ENCODE results near the gene CMIP. TPM values are rescaled to one million over a fixed set of nuclear protein-coding genes. Genes with fewer than 3 reads are reported as not detected.

The CMIP gene
- total RNA-seq, 4 donors from 2014 or later = 17.1 to 60.5 (median 39.7) TPM

DNA sequence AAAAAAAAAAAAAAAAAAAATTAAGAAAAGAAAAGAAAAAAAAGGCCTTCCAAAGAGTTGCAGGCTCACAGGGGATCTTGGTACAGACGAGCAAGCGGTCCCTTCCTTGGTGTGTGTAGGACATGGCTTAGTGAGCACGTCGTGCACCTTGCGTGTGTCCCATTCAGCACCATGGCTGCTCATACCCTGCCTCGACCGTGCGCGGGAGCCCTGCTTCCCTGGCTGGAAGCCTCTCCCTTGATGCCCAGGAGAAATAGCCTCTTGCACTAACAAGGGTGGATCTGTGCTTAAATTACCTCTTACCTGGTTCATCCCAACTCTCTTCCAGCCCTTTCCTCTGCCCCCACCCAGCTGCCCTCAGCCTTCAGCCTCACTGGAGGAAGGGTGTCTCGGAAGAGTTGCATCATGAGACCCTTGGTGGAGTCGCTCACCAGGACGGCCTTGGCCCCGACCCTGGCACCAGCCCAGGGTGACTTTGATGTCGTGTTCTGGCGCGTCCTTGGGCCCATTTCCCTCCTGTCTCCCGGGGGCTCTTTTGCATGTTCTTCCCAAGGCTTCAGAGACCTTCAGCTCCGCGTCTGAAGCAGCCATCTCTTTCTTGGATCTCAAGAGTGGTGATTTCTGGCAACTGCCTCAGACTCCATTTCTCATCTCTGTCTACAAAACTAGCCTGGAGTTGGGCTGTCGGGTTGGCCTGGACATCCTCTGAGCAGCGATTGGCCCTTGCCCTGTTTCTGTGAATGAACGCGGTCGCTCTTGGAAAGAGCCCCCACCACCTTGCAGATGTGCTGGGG lies 127.2 kb downstream of the CMIP start:
- no peaks in the 10 kb centered on the region for H3K9me3 ChIP-seq
- H3K36me3 ChIP-seq = no peaks in the 10 kb centered on the region
- H3K27ac ChIP-seq = no peak overlapping the region
- intact Hi-C loops (cut with DNase I) = no loop called here
- no peak overlapping the region for H3K4me3 ChIP-seq
- H3K27me3 ChIP-seq = no peaks in the 10 kb centered on the region
- WGBS, 2 donors = 74 to 90% methylated on average over 19 to 21 of the region's 24 CpGs
- peaks cover 37 to 75% (median 44%) of the 10 kb centered on the region in 3 donors for H3K4me1 ChIP-seq
- TF ChIP-seq CTCF (IDR thresholded peaks at IDR 0.05) (no peak), POLR2A (IDR thresholded peaks at IDR 0.05) (no peak)
- no peak for DNase-seq

- Histone ChIP-seq H3K27me3 (no peaks in the 10 kb centered on the region), H3K9me3 (no peaks in the 10 kb centered on the region), H3K4me3 (no peak overlapping the region), H3K27ac (no peak overlapping the region), H3K4me1 (peaks cover 37 to 69% (median 44%) of the 10 kb centered on the region in 3 donors), H3K36me3 (peaks cover 0 to under 1% (median 0%) of the 10 kb centered on the region in 3 donors)
- DNase-seq = no peak
- 88 to 98% methylated on average over 12 to 14 of the region's 20 CpGs for WGBS, 2 donors
- TF ChIP-seq POLR2A (IDR thresholded peaks at IDR 0.05) (no peak), CTCF (IDR thresholded peaks at IDR 0.05) (no peak)
- intact Hi-C loops (cut with DNase I) = no loop called here
Measured at GRCh38 chr16:81572386-81573144, 128.0 kb downstream of the CMIP start.

- 66 to 80% methylated on average over 5 to 7 of the region's 7 CpGs for WGBS, 2 donors
- Histone ChIP-seq H3K4me3 (no peak overlapping the region), H3K4me1 (peaks cover 30 to 59% (median 39%) of the 10 kb centered on the region in 3 donors), H3K9me3 (no peaks in the 10 kb centered on the region), H3K27me3 (no peaks in the 10 kb centered on the region), H3K36me3 (peaks cover 0 to 7% (median 0%) of the 10 kb centered on the region in 3 donors), H3K27ac (peak overlapping the region in 3 of 4 donors; percentile 38 to 71 (median 63))
- no peak for TF ChIP-seq CTCF (IDR thresholded peaks at IDR 0.05)
- no peak for TF ChIP-seq POLR2A (IDR thresholded peaks at IDR 0.05)
- DNase-seq = no peak
- intact Hi-C loops (cut with DNase I) = no loop called here
Measured at GRCh38 chr16:81573533-81574020, 129.0 kb downstream of the CMIP start.

DNA sequence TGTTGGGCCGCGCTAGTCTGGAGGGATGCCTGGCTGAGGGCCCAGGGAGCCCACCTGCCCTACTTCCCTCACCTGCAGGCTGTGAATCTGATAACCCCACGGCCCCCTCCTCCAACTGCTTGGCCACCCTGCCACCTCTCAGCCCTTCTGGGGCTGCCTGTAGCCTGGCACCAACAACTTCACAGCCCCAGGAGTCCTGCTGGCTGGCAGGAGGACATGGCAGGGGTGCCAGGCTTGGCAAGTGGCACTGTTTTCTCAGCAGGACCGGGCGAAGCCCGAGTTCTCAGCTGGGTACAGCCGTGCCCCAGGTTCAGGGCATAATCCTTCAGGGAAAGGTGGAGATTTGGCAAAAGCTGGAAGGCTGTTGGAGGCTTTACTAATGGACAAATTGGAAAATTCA lies 129.6 kb downstream of the CMIP start:
- peak overlapping the region in 3 of 4 donors; percentile 38 to 71 (median 63) for H3K27ac ChIP-seq

More for the DNA sequence above, 129.6 kb downstream of the CMIP start:
- Histone ChIP-seq H3K9me3 (no peaks in the 10 kb centered on the region), H3K4me1 (peaks cover 24 to 55% (median 34%) of the 10 kb centered on the region in 3 donors), H3K4me3 (no peak overlapping the region), H3K27me3 (no peaks in the 10 kb centered on the region), H3K36me3 (peaks cover 0 to 7% (median 0%) of the 10 kb centered on the region in 3 donors)
- no peak for DNase-seq
- TF ChIP-seq POLR2A (IDR thresholded peaks at IDR 0.05) (no peak), CTCF (IDR thresholded peaks at IDR 0.05) (no peak)
- intact Hi-C loops (cut with DNase I) = no loop called here
- WGBS, 2 donors = 59 to 60% methylated on average over 1 to 3 of the region's 7 CpGs

Data from esophagus squamous epithelium (tissue), 5 donors.